Dermis microvascular lymphatic vessel endothelial cell (primary cell): ENCODE measurements around the gene PI4KA. TPM values are rescaled to one million over a fixed set of nuclear protein-coding genes. Genes with fewer than 3 reads are reported as not detected.
A peak's percentile ranks its signal among the peaks of the same experiment; 100 is the strongest.
"Not testable (repeated sequence)": the region's sequence is repeated elsewhere in the genome, so short reads cannot be mapped to it uniquely, and the experiment has no call there.

Experiments
- DNase-seq, 2 donors: peaks; one replicate each; pipeline versions ENCODE4 v3.0.0 to v3.0.0-alpha.2; 2010; ENCODE audit warnings: low read depth in 2 of 2
- total RNA-seq: library from RNA; depleted of rRNA; stranded (reverse); fragments of >200 nt; gene quantifications from 2 replicates; pipeline ENCODE4 v1.2.1, GENCODE V29; 2014

PI4KA gene
- total RNA-seq, 1 donor from 2014 or later = 19.8 TPM

DNA sequence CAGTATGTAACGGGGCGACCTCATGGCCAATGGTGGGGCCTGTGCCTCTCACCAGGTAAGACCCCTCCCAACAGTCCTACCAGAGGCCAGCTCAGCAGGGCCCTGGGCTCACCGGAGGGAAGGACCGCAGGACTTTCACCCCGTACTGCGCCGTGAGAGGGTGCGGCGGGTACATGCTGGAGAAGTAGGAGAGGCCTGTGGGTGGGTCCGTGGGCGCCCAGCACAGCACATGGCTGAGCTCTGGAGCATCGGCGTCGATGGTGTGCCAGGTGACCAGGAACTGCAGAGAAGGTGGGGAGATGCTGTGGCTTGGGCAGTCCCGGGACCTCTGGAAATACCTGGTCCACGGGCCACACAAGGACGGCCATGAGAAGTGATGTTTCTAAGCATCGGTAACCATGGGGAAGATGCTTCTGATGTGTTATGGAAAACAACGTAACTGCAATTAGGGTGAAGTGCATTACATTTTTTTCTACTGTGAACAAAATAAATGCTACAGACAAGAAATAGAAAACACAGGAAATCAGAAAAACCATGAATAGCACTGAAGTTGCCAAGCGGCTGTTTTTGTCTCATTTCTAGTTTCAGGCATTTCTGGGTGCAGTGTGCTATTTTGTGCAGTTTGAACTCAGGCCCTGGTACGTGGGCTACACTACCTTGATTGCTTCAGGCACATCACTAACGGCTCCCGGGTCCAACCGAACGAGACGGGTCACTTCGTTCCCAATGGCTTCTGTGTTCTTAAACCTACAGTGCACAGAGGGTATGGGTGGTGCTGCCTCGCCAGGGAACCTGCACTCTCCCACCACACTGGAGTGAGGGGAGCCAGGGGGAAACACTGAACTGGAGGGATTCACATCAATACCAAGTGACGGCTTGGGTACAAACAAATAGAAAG is 131.2 kb downstream of the PI4KA start:
- no peak for DNase-seq

DNA sequence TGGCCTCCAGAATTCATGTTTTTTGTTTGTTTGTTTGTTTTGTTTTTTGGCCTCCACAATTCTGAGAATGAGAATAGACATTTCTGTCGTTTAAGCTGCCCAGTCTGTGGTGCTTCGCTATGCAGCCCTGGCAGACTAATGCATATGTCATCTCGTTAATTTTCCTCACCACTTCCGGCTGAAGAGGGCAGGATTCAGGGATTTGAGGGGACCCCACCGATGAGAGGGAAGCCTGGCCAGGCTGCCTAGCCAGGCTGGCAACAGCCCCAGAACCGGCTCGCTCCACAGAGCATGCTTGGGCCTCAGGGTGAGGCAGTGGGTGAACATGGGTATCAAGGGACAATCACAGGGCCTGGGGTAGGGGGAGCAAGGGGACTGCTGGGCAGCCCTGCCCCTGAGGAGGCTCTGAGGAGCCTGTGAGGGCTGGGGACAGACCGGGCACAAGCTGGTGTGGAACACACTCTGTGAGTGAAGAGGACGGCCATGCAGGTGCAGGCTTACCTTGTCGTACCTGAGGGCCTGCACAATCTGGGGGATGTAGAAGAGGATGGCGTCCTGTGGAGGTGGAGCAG is 132.5 kb downstream of the PI4KA start:
- no peak for DNase-seq

DNA sequence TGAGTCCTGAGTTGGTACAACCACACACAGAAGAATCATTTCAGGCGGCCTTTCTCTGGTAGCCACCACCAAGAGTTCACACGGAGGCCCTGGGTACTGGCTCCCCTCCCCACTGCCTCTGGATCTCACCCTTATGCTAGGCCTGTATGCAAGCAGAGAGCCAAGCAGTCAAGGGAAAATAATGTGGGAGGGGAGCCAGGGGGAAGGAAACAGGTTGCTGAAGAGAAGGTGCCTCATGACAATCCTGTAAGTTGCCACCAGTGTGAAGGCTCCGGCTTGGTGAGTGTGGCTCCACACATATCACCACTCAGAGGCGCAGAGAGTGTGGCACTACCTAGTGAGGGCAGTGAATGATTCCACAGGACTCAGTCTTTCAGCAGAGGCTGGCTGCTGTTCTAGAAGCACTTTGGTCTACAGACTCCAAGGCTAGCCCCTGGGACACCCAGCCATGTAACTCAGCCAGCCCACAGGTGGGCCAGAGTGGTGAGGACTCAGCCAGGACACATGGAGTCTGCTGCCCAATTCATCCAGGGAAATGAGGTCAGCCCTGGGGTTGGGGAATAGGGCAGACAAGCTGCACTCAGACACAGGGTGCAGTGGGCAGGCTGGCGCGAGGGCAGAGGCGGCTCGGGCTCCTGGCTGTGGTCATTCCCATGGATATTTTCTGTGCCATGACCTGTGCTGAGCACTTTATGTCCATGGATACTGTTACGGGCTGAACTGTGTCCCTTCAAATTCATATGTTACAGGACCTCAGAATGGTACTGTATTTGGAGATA is 133.7 kb downstream of the PI4KA start:
- DNase-seq = no peak

DNA sequence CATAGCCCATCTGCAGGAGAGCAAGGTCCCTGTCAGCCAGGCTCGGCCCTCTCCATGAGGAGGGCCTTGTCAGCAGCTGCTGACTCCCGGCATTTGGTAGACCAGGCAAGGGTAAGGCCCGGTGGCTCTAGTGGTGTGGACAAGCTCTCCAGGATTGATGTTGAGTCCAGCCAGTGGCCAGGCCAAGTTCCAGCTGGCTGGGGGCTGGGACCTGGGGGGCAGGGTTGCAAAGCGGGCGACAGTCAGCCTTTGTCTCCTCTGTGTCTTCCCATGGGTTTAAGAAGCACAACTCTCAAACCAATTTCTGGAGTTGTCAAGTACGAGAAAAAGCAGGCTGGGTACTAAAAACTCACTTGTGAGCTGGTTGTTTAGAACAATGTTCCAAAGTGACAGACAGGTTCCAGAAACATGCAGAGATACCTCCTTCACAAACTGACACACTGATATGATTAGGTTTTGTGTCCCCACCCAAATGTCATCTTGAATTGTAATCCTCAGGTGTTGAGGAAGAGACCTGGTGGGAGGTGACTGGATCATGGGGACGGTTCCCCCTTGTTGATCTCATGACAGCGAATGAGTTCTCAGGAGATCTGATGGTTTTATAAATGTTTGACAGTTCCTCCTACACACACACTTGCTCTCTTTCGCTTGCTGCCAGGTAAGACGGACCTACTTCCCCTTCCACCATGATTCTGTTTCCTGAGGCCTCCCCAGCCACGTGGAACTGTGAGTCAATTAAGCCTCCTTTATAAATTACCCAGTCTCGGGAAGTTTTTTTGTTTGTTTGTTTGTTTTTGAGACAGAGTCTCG is 137.0 kb downstream of the PI4KA start:
- DNase-seq = no peak

DNA sequence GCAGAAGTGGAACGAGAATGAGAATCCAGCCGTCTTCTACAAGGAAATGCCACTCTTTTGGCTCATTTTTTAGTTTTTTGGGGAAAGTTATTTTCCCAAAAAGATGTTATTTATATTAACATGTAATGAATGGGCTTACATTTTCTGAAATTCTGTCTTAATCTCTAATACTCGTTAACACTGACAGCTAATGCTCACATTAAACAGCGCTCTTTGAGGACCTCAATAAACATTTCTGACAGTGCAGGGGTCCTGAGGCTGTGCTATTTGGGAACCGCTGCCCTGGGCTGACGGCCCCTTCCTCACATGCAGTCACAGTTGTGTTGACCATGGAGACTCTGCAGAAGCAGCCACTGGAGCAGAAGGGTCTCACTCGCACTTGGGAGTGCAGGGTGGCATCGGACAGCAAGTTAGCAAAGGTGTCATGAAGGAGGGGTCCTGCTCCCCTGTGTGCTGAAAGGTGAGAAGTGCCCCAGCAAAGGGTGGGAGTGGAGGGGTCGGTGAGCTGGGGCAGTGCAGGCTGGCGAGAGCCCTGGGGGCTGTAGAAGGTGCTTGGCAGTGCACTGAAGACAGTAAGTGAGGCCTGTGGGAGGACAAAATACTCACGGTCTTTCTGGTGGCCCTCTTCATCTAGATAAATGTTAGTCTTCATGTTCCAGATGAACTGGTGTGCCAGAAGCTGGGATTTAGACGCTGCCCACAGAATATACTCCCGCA is 137.8 kb downstream of the PI4KA start:
- no peak for DNase-seq

DNA sequence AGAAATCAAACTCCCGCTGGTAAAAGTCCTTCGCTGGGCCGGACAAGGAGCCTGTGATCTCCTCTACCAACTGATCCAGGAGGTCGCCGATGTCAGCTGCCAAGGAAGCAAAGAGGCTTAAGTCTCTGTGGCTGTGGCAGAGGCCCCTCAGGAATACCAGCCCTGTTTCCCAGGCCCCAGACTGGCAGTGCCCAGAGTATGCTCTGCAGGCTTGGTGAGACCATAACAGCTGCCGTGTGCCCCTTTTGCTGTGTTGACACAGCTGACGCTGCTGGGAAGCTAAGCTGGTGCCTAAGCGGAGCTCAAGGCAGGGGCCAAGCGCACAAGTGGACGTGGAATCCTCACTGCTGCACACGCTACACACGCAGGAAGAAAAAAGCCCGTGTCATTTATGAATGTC is 139.9 kb downstream of the PI4KA start:
- not testable (repeated sequence) for DNase-seq

DNA sequence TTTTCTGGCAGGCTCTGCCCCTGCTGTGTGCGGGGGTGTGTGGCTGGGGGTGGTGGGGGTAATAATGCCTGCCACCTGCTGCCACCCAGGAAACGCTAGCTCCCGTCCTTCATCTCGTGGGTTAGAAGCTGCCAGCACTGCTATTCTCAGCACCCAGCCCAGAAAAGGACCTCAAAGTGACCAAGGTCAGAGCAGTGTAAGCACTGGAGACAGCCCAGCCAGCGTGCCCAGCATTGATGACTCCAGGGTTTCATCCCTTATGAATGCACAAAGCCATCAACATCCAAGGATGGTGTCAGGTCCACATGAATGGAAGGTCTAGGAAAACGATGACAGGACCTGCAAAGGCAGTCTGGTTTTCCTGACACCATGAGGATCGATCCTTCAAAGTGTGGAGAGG is 140.6 kb downstream of the PI4KA start:
- not testable (repeated sequence) for DNase-seq

DNA sequence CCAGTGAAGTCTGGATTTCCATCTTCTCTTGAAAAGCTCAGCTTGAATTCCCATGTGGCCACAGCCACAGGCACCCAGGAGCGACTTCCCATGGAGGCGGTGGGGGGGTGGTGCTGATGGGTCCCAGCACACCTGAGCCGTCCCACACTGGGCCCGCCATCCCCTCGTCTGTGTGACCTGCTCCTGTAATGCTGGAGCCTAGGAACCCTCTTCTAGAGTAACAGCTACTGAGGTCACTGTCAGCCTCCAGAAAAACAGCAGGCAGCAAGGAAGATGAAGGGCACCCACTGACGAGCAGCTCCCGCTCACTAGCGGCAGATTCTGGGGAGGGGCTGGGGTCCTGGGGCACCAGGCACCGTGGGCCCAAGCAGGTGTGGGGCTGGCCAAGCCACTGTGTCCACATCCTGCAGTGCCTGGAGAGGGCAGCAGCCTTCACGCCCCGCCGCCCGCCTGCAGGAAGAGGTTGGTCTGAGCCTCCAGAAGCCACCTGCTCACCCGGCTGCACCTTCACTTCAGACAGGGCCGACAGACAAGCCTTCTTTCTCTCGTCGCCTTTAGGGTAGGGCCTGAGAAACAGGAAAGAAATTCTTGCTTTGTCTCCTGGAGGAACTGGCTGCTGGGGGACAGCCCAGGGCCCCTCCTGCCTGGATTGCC is 141.3 kb downstream of the PI4KA start:
- not testable (repeated sequence) for DNase-seq

DNA sequence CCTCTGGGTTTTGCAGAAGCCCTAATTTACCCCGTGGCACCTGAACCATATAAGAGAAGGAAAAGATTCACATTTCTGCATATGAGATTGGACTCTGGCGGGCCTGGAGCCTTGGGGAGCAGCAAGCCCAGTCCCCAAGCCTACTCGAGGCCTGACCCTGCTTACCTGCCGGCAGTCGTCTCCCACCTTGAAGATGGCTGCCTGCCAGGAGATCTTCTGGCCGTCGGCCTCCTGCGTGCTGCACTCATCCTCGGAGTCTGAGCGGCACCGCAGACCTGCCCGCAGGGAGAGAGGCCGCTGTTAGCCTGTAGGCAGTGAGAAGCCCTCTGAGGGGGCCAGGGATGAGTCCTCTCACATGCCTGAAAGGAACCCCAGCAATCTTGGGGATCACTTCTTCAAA is 145.5 kb downstream of the PI4KA start:
- DNase-seq = not testable (repeated sequence)

DNA sequence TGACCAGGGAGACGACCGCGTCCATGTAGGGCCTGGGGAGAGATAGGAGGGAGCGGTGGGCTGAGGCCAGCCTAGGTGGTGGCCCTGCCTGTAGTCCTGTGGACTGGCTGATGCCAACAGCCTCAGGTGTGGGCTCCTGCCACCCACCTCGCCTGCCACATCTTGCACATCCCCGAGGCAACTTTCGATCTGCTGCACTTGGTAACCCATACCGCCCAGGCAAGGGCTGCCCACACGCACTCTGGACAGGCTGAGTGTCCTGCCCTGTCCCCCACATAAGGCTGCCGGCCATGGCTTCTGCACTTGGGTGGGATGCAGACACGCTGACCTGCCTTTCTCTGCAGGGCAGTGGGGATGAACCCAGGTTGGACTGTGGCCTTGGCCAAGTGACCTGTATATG is 148.6 kb downstream of the PI4KA start:
- not testable (repeated sequence) for DNase-seq

DNA sequence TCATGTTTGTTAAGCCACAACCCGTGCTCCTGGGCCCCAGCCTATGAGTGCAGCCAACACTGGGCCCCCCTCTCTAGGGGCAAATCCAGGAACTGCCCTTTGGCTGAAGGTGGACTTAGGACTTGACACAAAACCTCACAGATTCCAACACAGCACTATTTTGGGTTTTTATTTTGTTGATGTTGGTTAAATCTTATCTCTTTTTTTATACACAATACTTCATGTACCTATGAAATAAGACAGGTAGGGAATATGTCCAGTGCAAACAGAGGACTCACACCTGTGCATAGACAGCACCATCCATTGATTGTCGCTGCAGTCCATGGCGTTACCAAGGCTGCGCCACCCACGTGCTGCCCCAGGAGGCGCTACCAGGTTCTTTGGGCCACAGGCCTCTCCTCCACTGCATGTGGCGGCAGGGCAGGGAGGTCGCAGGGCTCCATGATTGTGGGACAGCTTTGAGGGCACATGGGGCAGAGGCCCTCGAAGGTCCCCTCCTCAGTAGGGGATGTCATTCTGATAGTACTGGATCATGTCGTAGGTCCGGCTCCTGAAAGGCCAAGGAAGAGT is 151.0 kb downstream of the PI4KA start:
- not testable (repeated sequence) for DNase-seq

DNA sequence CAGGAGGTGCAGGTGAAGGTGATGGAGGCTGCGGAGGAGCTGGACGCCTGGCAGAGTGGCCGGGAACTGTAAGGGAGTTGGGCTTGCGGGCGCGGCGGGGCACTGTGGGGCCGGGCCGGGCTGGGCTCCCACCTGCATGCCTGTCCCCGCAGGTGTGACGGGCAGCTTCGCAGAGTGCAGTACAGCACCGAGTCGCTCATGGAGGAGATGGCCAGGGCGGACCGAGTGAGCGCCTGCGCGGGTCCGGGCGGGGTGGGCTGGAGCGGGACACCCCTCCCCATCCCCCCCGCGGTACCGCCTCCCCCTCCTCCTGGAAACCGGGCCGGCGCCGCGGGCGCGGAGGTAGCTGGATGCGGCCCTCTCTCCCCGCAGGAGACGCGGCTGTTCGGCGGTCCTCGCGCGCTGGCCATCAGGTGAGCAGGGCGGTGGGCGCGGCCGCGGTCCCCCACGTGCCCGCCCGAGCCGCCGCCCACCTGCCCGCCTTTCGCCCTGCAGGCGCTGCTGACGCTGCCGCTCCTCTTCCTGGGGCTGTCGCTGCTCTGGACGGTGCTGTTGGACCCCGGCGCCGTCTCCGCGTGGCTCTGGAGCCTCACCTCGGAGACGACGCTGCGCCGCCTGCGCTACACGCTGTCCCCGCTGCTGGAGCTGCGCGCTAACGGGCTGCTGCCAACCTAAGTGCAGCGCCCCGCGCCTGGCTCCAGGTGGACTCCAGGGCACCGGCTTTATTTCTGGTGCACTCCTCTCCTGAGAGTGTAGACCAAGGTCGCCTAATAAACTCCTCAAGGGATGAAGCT is 154.6 kb downstream of the PI4KA start:
- DNase-seq = not testable (repeated sequence)

DNA sequence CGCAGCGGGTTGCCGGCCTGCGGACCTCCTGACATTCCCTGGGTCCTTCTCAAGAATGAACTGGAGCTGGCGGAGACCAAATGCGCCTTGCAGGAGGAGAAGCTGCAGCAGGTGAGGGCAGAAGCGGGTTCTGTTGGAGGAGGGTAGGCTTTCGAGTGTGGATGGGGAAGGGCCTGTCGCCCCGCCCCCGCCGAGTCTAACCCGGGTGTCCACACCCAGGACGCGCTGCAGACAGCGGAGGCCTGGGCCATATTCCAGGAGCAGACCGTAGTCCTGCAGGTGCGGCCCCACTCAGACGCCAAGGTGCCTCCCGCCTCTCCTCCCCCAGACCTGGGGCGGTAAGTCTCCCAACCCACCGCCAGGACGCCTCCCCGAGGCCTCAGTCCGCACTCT is 155.2 kb downstream of the PI4KA start:
- not testable (repeated sequence) for DNase-seq

DNA sequence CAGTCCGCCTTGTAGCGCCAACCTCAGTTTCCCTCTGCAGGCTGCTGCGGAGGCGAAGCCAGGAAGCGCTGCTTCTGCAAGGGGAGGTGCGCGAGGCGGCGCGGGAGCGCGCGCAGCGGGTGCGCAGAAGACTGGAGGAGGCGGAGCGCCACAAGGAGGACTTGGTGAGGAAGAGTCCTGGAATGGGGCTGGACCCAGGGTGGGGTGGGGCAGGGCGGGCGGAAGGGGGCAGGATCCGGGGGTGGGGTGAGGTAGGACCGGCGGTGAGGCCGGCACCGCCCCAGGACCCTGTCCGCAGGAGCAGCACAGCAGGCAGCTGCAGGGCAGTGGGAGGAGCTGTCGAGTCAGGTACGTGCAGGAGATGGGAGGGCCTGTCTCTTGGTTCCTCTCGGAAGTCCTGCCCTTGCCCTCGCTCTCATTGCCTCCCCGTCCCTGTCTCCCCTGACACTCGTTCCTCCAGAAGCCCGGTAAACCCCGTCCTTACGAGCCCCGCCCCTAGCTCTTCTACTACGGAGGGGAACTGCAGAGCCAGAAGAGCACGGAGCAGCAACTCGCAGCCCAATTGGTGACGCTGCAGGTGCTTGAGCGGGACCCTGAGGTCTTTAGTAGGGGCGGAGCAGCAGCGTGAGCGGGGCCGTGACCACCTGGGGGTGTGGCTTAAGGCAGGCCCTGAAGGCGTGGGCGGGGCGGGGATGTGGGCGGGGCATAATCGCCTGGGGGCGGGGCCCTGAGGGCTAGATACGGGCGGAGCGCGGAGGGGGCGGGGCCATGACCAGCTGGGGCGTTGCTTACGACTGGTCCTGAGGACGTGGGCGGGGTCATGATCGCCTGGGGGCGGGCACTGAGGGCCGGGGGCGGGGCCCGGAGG is 155.8 kb downstream of the PI4KA start:
- peak; percentile 68 to 93 for DNase-seq

DNA sequence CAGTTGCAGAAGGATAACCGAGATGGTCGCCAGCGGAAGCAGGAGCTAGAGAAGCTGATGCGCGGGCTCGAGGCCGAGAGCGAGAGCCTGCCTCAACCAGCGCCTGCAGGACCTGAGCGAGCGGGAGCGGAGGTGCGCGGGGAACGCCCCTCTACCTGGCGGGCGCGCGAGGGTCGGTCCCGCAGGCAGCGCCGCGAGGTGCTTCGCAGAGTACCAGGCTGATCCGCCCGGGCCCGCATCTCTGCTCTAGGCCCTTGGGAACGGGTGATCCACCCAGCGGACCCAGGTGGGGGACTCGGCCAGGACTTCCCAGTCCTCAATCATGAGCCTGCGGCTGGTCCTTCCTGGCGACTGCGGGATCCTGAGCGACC is 156.5 kb downstream of the PI4KA start:
- DNase-seq = not testable (repeated sequence)

DNA sequence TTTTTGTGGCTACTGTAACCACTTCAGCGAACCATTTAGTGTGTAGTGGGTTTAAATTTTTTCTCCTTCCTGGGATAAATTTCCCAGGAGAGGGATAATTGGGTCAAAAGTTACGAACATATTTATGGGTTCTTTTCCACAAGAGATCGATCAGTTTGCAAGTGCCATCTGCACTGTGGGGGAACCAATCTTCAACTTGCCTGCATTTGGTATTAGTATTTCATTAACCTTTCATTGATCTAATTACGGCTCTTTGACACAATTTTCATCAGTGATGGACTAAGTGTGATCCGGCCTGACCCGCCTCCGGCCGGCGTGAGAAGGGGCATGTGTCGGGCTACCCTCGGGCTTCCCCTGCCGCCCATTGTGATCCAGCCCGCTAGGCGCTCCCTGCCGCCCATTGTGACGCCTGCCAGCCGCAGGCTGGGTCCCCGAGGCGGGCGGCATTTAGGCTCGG is 156.9 kb downstream of the PI4KA start:
- not testable (repeated sequence) for DNase-seq

DNA sequence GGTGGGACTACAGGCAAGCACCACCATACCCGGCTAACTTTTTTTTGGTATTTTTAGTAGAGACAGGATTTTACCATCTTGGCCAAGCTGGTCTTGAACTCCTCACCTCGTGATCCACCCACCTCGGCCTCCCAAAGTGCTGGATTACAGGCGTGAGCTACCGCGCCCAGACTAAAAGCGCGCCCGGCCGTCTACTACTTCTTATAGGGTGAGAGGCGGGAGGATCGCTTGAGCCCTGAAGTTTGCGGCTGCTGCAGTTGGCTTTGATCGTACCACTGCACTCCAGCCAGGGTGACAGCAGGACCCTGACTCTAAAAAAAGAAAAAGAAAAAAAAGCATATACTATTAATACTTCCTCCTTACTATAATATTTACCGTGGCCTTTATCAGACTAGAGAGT is 158.3 kb downstream of the PI4KA start:
- DNase-seq = not testable (repeated sequence)

DNA sequence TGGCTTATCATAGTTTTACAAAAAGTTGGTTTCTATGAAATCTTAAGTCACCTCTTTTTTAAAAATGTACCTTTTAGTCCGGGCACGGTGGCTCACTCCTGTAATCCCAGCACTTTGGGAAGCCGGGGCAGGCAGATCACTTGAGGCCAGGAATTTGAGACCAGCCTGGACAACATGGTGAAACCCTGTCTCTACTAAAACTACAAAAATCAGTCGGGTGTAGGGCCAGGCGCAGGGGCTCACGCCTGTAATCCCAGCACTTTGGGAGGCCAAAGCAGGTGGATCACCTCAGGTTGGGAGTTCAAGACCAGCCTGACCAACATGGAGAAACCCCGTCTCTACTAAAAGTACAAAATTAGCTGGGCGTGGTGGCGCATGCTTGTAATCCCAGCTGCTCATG is 158.8 kb downstream of the PI4KA start:
- DNase-seq = not testable (repeated sequence)
